ENCODE measurements around the gene TTC7B.

DNA sequence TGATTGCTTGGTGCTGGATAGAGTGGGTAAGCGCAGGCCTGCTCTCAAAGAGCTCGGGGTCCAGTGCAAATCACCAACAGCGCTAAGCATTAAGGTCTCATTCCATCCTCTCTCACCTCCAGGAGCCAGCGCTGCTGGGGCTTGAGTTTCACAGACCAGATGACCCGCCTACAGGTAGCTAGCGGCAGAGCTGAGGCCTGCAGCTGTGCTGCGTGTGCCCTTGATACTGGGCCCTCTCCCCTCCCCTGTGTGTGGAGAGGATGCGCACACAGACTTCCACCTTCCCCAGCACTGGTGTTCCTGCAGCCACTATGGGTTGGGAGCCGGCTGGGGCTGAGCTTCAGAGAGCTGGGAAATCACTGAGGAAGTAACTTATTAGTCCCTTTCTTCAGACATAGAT is 269.5 kb downstream of the TTC7B start:
- TF ChIP-seq, protein P1, sequence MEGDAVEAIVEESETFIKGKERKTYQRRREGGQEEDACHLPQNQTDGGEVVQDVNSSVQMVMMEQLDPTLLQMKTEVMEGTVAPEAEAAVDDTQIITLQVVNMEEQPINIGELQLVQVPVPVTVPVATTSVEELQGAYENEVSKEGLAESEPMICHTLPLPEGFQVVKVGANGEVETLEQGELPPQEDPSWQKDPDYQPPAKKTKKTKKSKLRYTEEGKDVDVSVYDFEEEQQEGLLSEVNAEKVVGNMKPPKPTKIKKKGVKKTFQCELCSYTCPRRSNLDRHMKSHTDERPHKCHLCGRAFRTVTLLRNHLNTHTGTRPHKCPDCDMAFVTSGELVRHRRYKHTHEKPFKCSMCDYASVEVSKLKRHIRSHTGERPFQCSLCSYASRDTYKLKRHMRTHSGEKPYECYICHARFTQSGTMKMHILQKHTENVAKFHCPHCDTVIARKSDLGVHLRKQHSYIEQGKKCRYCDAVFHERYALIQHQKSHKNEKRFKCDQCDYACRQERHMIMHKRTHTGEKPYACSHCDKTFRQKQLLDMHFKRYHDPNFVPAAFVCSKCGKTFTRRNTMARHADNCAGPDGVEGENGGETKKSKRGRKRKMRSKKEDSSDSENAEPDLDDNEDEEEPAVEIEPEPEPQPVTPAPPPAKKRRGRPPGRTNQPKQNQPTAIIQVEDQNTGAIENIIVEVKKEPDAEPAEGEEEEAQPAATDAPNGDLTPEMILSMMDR (IDR thresholded peaks at IDR 0.05 in 4 of 5, conservative IDR thresholded peaks at IDR 0.05 in 1 of 5), result no peak
- no peak for TF ChIP-seq POLR2A (IDR thresholded peaks at IDR 0.05)

Measured in gastrocnemius medialis (tissue), 4 donors.